ENCODE measurements around the gene C1orf52. TPM values are rescaled to one million over a fixed set of nuclear protein-coding genes. Genes with fewer than 3 reads are reported as not detected.
A peak's percentile ranks its signal among the peaks of the same experiment; 100 is the strongest.

Gene C1orf52
- total and polyA plus RNA-seq, 9 of the 15 experiments (the other 6 are each of a cell fraction or from before 2014, with no cell fraction given) = 17.0 to 38.5 (median 33.0) TPM

GRCh38 chr1:85276978-85277639 is 17.6 kb upstream of the C1orf52 start (continued):
- no peak for TF ChIP-seq ZBTB9 (CRISPR knock-in tag; IDR thresholded peaks at IDR 0.05)
- TF ChIP-seq NCOA1 (IDR thresholded peaks at IDR 0.05; ENCODE audit: low read depth) = peak; percentile 48; the same call in 1 of the 2 replicates
- 0 out of 2 replicates have a peak, but pooled peaks have one; percentile 65 for TF ChIP-seq HDGF (IDR thresholded peaks at IDR 0.05)
- no peak for TF ChIP-seq HIVEP1 (CRISPR knock-in tag; IDR thresholded peaks at IDR 0.05)
- no peak for TF ChIP-seq ZNF584 (CRISPR knock-in tag; IDR thresholded peaks at IDR 0.05; ENCODE audit: low read depth)
- no peak for TF ChIP-seq SOX6 (IDR thresholded peaks at IDR 0.05)
- no peak for TF ChIP-seq ZNF431 (CRISPR knock-in tag; IDR thresholded peaks at IDR 0.05)
- TF ChIP-seq FOXJ2 (tag; IDR thresholded peaks at IDR 0.05) = 0 out of 2 replicates have a peak, but pooled peaks have one; percentile 22
- TF ChIP-seq MIER1 (IDR thresholded peaks at IDR 0.05; ENCODE audit: low read depth) = 0 out of 2 replicates have a peak, but pooled peaks have one; percentile 33
- no peak for TF ChIP-seq TAF7 (tag; IDR thresholded peaks at IDR 0.05)
- TF ChIP-seq HDAC1 (IDR thresholded peaks at IDR 0.05) = no peak; a peak in 2 of 4 replicates
- no peak; the same call in 1 of the 2 replicates for TF ChIP-seq SUPT5H (IDR thresholded peaks at IDR 0.05)
- no peak for TF ChIP-seq FIP1L1 (IDR thresholded peaks at IDR 0.05; ENCODE audit: low read depth, low read length, poor library complexity, severe bottlenecking)
- 0 out of 2 replicates have a peak, but pooled peaks have one; percentile 24 for TF ChIP-seq GATAD2A (IDR thresholded peaks at IDR 0.05)
- TF ChIP-seq ZNF655 (CRISPR knock-in tag; IDR thresholded peaks at IDR 0.05) = no peak
- no peak for TF ChIP-seq ZBTB8A (IDR thresholded peaks at IDR 0.05; ENCODE audit: partially characterized antibody)
- TF ChIP-seq, protein P1, sequence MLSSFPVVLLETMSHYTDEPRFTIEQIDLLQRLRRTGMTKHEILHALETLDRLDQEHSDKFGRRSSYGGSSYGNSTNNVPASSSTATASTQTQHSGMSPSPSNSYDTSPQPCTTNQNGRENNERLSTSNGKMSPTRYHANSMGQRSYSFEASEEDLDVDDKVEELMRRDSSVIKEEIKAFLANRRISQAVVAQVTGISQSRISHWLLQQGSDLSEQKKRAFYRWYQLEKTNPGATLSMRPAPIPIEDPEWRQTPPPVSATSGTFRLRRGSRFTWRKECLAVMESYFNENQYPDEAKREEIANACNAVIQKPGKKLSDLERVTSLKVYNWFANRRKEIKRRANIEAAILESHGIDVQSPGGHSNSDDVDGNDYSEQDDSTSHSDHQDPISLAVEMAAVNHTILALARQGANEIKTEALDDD (IDR thresholded peaks at IDR 0.05) = no peak
- no peak for TF ChIP-seq ZNF347 (CRISPR knock-in tag; IDR thresholded peaks at IDR 0.05; ENCODE audit: low read depth)
- TF ChIP-seq, protein P2, sequence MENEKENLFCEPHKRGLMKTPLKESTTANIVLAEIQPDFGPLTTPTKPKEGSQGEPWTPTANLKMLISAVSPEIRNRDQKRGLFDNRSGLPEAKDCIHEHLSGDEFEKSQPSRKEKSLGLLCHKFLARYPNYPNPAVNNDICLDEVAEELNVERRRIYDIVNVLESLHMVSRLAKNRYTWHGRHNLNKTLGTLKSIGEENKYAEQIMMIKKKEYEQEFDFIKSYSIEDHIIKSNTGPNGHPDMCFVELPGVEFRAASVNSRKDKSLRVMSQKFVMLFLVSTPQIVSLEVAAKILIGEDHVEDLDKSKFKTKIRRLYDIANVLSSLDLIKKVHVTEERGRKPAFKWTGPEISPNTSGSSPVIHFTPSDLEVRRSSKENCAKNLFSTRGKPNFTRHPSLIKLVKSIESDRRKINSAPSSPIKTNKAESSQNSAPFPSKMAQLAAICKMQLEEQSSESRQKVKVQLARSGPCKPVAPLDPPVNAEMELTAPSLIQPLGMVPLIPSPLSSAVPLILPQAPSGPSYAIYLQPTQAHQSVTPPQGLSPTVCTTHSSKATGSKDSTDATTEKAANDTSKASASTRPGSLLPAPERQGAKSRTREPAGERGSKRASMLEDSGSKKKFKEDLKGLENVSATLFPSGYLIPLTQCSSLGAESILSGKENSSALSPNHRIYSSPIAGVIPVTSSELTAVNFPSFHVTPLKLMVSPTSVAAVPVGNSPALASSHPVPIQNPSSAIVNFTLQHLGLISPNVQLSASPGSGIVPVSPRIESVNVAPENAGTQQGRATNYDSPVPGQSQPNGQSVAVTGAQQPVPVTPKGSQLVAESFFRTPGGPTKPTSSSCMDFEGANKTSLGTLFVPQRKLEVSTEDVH (IDR thresholded peaks at IDR 0.05; ENCODE audit: low read depth, partially characterized antibody) = no peak
- no peak for TF ChIP-seq FOS (IDR thresholded peaks at IDR 0.05; ENCODE audit: extremely low read depth, insufficient read length)
- no peak for TF ChIP-seq ZNF512 (tag; IDR thresholded peaks at IDR 0.05)
- TF ChIP-seq IRF2 (CRISPR knock-in tag; IDR thresholded peaks at IDR 0.05) = no peak
